Activated CD4-positive, alpha-beta T cell treated with anti-CD3 and anti-CD28 coated beads for 36 hours (primary cell): Measurements from ENCODE around the gene VAC14. TPM values are rescaled to one million over a fixed set of nuclear protein-coding genes. Genes with fewer than 3 reads are reported as not detected.
A peak's percentile ranks its signal among the peaks of the same experiment; 100 is the strongest.
"Not testable (repeated sequence)": the region's sequence is repeated elsewhere in the genome, so short reads cannot be mapped to it uniquely, and the experiment has no call there.

Experiments used
- ATAC-seq: fragments of 200-7000 bp; cut with Tn5 transposase; one replicate; pipeline ENCODE4 v1.10.0; 2021; ENCODE audit warnings: mild to moderate bottlenecking, moderate library complexity
- CTCF ChIA-PET: fragments of 350-600 bp; sonication (Branson Sonifier 250); formaldehyde crosslinking; loops from one replicate; lab custom pipeline; 2021; ENCODE audit warnings: antibody characterized with exemption; lab: Charles Lee
- POLR2A ChIA-PET: fragments of 350-600 bp; sonication (Branson Sonifier 250); formaldehyde crosslinking; loops from one replicate; lab custom pipeline; 2021; ENCODE audit warnings: antibody characterized with exemption, inconsistent platforms; lab: Charles Lee
- DNase-seq: peaks from one replicate; pipeline ENCODE4 v3.0.0-alpha.2; 2020
- H3K27ac Mint-ChIP-seq: one replicate; pipeline ENCODE4 v1.8.0; 2021; ENCODE audit warnings: mixed read lengths
- H3K27me3 Mint-ChIP-seq: one replicate; pipeline ENCODE4 v1.8.0; 2021; ENCODE audit warnings: mixed read lengths
- H3K36me3 Mint-ChIP-seq: one replicate; pipeline ENCODE4 v1.8.0; 2021; ENCODE audit warnings: low read depth, mixed read lengths
- H3K4me1 Mint-ChIP-seq: one replicate; pipeline ENCODE4 v1.8.0; 2021; ENCODE audit warnings: mixed read lengths
- H3K4me3 Mint-ChIP-seq: one replicate; pipeline ENCODE4 v1.8.0; 2021; ENCODE audit warnings: mild to moderate bottlenecking, moderate library complexity, mixed read lengths
- H3K9me3 Mint-ChIP-seq: one replicate; pipeline ENCODE4 v1.8.0; 2021; ENCODE audit warnings: low read depth, mixed read lengths
- intact Hi-C, 2 experiments: fragments of 100-400 bp; cut with DNase I in 1 of 2; cut with micrococcal nuclease in 1 of 2; formaldehyde crosslinking; loops; one replicate each; pipeline versions ENCODE4 v1.14.2 to v1.15.1; 2022 to 2024; cut with DNase I, micrococcal nuclease
- total RNA-seq, 2 experiments: library from RNA; stranded (reverse); gene quantifications; one replicate each; pipeline ENCODE4 v1.2.3, GENCODE V29; 2021

Gene VAC14
- total RNA-seq, 2 experiments from 2014 or later, result 24.8 to 26.2 TPM

- H3K4me3 Mint-ChIP-seq, result no peak overlapping the region
- no peaks in the 10 kb centered on the region for H3K27me3 Mint-ChIP-seq
- peaks cover 55% of the 10 kb centered on the region for H3K4me1 Mint-ChIP-seq
- ChIA-PET CTCF (interaction anchor here (0.5 to 1.6 kb wide), 2 partner anchors 28 to 455 kb away, joined by 3 to 5 read pairs; partner anchors contain the start of gene AARS1), POLR2A (no interaction called here)
- no peaks in the 10 kb centered on the region for H3K9me3 Mint-ChIP-seq
- no peak for DNase-seq
- intact Hi-C loops, result no loop called here
- H3K36me3 Mint-ChIP-seq, result peaks cover 31% of the 10 kb centered on the region
- H3K27ac Mint-ChIP-seq, result no peak overlapping the region
- ATAC-seq, result no peak
Measured at GRCh38 chr16:70743791-70744190, 57.2 kb downstream of the VAC14 start.

GRCh38 chr16:70742967-70743366 lies 58.0 kb downstream of the VAC14 start:
- CTCF ChIA-PET, H3K27me3 Mint-ChIP-seq, DNase-seq, H3K4me3 Mint-ChIP-seq, POLR2A ChIA-PET, H3K9me3 Mint-ChIP-seq, H3K27ac Mint-ChIP-seq, intact Hi-C loops, ATAC-seq: not testable (repeated sequence)
- peaks cover 28% of the 10 kb centered on the region for H3K36me3 Mint-ChIP-seq
- H3K4me1 Mint-ChIP-seq, result peaks cover 58% of the 10 kb centered on the region

- CTCF ChIA-PET, result interaction anchor here (0.6 kb wide), 1 partner anchor 310 kb away, joined by 3 read pairs; no protein-coding TSS in a partner anchor
- H3K27me3 Mint-ChIP-seq, result no peaks in the 10 kb centered on the region
- ATAC-seq, result no peak
Measured at GRCh38 chr16:70741783-70742125, 59.2 kb downstream of the VAC14 start.

GRCh38 chr16:70740914-70741782 lies 59.8 kb downstream of the VAC14 start:
- Mint-ChIP-seq H3K9me3 (no peaks in the 10 kb centered on the region), H3K4me1 (peaks cover 57% of the 10 kb centered on the region), H3K36me3 (peaks cover 27% of the 10 kb centered on the region), H3K4me3 (no peak overlapping the region), H3K27me3 (no peaks in the 10 kb centered on the region), H3K27ac (peak overlapping the region; percentile 76)
- ATAC-seq (no peak), DNase-seq (peak; percentile 62)
- POLR2A ChIA-PET, result no interaction called here
- CTCF ChIA-PET, result interaction anchor here (0.5 to 0.6 kb wide), 2 partner anchors 13 to 310 kb away, joined by 3 read pairs; no protein-coding TSS in a partner anchor
- intact Hi-C loops, result no loop called here

More at GRCh38 chr16:70741783-70742125, 59.2 kb downstream of the VAC14 start:
- Mint-ChIP-seq H3K4me1 (peaks cover 58% of the 10 kb centered on the region), H3K9me3 (no peaks in the 10 kb centered on the region), H3K36me3 (peaks cover 28% of the 10 kb centered on the region), H3K4me3 (no peak overlapping the region), H3K27ac (peak overlapping the region; percentile 76)
- intact Hi-C loops, result no loop called here
- POLR2A ChIA-PET, result no interaction called here
- no peak for DNase-seq

- H3K36me3 Mint-ChIP-seq, result peaks cover 24% of the 10 kb centered on the region
- H3K9me3 Mint-ChIP-seq, result no peaks in the 10 kb centered on the region
- peak overlapping the region; percentile 76 for H3K27ac Mint-ChIP-seq
- no peak overlapping the region for H3K4me3 Mint-ChIP-seq
- peaks cover 58% of the 10 kb centered on the region for H3K4me1 Mint-ChIP-seq
- no peak for DNase-seq
- ChIA-PET POLR2A (no interaction called here), CTCF (interaction anchor here (0.5 kb wide), 1 partner anchor 14 kb away, joined by 3 read pairs; no protein-coding TSS in a partner anchor)
- intact Hi-C loops, result no loop called here
- no peaks in the 10 kb centered on the region for H3K27me3 Mint-ChIP-seq
- no peak for ATAC-seq
Measured at GRCh38 chr16:70740174-70740913, 60.6 kb downstream of the VAC14 start.

DNA sequence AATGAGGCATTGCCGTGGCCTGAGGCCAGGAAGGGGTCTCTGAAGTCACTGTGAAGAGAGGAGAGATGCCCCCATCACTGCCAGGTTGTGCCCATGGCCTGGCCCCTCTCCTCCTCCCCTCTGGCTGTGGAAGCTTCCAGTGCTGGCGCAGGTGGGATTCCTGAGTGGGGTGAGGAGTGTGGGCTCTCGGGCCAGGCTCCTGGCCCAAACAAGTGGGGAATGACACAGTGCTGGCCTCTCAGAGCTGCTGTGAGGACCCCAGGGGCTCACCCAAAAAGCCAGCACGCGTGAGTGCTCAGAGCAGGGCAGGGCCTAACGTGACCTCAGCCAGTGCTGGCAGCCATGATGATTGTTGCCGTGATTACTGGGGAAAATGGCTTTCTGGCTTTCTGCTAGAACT lies 61.6 kb downstream of the VAC14 start:
- no peak for DNase-seq
- intact Hi-C loops, result loop anchor here (5.0 to 10.0 kb wide), 5 partner anchors 55 to 1982 kb away; partner anchors contain the start of genes COG4 (in 1 of the 2), DHX38 (in 1 of the 2), MTSS2 (in 1 of the 2) and SF3B3 (in 1 of the 2)
- Mint-ChIP-seq H3K27me3 (no peaks in the 10 kb centered on the region), H3K27ac (peak overlapping the region; percentile 80), H3K4me1 (peaks cover 60% of the 10 kb centered on the region), H3K9me3 (no peaks in the 10 kb centered on the region), H3K36me3 (peaks cover 22% of the 10 kb centered on the region), H3K4me3 (no peak overlapping the region)
- CTCF ChIA-PET, result interaction anchor here (1.0 to 2.5 kb wide), 3 partner anchors 13 to 29 kb away, joined by 3 to 8 read pairs (median 3); no protein-coding TSS in a partner anchor
- no peak for ATAC-seq
- POLR2A ChIA-PET, result interaction anchor here (0.7 to 2.4 kb wide), 2 partner anchors 12 to 62 kb away, joined by 3 to 8 read pairs; partner anchors contain the start of gene VAC14

DNA sequence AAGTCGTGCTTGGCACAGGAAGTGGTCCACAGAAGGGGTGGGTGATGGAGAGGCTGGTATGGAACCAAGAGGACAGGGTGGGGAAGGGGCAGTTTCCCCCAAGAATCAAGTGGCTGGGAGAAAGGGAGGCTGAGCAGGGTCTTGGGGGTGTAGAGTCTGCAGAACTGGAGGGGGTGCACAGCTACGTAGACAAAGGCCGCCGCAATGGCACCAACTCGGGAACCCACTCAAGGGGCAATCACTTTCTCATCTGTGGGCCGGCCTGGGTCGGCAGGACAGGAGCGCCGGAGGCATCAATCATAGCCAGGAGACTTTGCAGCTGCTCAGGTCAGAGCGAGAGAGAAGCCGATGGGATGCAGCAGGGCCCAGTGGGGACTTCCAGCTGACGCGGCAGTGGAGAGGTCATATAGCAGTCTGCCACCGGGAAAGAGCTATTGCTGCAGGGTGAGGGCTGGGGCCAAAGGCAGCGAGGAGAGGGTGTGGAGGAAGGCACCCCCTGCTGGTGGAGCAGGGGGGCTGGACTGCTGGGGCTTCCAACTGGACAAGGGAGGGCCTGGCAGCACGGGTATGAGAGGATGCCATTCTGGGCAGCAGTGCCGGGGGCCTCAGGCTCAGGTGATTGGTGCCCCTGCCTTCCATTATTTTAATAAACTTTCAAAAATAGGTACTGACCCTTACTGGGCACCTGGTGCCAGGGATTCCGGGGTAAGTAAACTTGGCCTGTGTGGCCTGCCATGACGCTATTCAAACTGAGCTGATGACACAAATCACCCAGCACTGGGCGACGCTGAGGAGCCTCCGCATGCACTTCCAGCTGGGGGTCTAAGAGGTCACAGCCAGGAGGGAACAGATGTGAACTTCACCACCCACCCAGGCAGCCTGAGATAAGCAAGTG lies 62.6 kb downstream of the VAC14 start:
- Mint-ChIP-seq H3K4me3 (peak overlapping the region; percentile 55), H3K27ac (peak overlapping the region; percentile 97), H3K36me3 (peaks cover 14% of the 10 kb centered on the region), H3K4me1 (peaks cover 60% of the 10 kb centered on the region), H3K27me3 (no peaks in the 10 kb centered on the region), H3K9me3 (no peaks in the 10 kb centered on the region)
- POLR2A ChIA-PET, result interaction anchor here (0.6 to 2.4 kb wide), 5 partner anchors 8 to 63 kb away, joined by 3 to 8 read pairs (median 4); partner anchors contain the start of gene VAC14
- intact Hi-C loops, result loop anchor here (1.0 to 10.0 kb wide), 6 partner anchors 54 to 1981 kb away; partner anchors contain the start of genes COG4 (in 1 of the 2), DHX38 (in 1 of the 2), MTSS2 (in 1 of the 2) and SF3B3 (in 1 of the 2)
- CTCF ChIA-PET, result interaction anchor here (0.6 to 2.5 kb wide), 7 partner anchors 14 to 545 kb away, joined by 3 to 9 read pairs (median 4); no protein-coding TSS in a partner anchor
- ATAC-seq, result peak; percentile 30
- peak; percentile 71 for DNase-seq

- peak; percentile 88 for ATAC-seq
- Mint-ChIP-seq H3K4me3 (peak overlapping the region; percentile 55), H3K4me1 (peaks cover 60% of the 10 kb centered on the region), H3K36me3 (peaks cover 7% of the 10 kb centered on the region), H3K27ac (peak overlapping the region; percentile 97), H3K27me3 (no peaks in the 10 kb centered on the region), H3K9me3 (no peaks in the 10 kb centered on the region)
- ChIA-PET POLR2A (interaction anchor here (0.6 to 2.4 kb wide), 5 partner anchors 9 to 219 kb away, joined by 3 to 8 read pairs (median 4); partner anchors contain the start of gene VAC14), CTCF (interaction anchor here (0.7 to 2.5 kb wide), 3 partner anchors 15 to 49 kb away, joined by 5 to 9 read pairs (median 8); no protein-coding TSS in a partner anchor)
- intact Hi-C loops, result loop anchor here (1.0 to 10.0 kb wide), 9 partner anchors 33 to 1980 kb away; partner anchors contain the start of genes COG4 (in 1 of the 2), DHX38 (in 1 of the 2), MTSS2 (in 1 of the 2) and SF3B3 (in 1 of the 2)
- peak; percentile 91 for DNase-seq
Measured at GRCh38 chr16:70737377-70738082, 63.4 kb downstream of the VAC14 start.

DNA sequence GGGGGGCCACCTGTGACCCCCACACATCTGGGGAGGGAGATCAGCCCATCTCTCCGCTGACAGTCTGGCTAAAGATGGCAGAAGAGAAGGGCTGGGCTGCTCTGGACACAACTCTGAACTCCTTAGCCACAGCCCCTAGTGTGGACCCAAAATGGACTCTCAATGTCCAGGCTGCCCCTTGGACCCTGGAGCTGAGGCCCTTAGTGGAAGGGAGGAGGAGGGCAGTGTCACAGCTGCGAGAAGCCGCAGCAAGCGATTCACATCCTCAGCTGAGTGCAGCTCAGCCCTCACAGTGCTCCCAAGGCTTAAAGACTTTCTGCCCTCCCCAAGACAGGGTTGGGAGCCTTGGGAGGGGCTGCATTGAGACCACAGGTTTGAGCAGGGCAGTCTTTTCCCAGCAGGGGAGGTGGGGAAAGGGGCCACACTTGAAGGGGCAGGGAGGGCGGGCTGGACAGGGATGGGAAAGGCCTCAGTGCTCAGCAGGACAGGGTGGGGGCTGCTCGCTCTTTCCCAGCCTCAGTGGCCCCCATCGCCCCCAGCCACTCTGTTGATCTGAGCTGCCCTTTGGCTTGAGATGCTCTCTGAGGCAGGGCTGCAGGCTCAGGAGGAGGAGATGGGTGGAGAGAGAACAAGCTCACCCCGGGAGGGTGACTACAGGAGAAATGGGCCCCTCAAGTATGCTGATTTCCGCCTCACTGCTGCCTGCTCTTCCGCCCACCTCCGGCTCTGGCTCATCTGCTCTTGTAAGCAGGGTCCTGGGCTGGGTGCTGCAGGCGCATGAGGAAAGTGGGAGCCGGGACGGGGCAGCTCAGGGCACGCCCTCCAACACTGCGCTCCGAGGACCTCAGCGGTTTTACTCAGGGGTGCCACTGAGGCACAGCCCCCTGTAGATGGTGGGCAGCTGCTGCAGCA lies 64.2 kb downstream of the VAC14 start:
- no peaks in the 10 kb centered on the region for H3K27me3 Mint-ChIP-seq
- peak overlapping the region; percentile 55 for H3K4me3 Mint-ChIP-seq
- ATAC-seq (peak; percentile 40), DNase-seq (peak; percentile 65)
- ChIA-PET POLR2A (interaction anchor here (1.5 to 2.4 kb wide), 2 partner anchors 10 to 64 kb away, joined by 4 to 8 read pairs; partner anchors contain the start of gene VAC14), CTCF (interaction anchor here (2.5 kb wide), 1 partner anchor 16 kb away, joined by 8 read pairs; no protein-coding TSS in a partner anchor)
- no peaks in the 10 kb centered on the region for H3K9me3 Mint-ChIP-seq
- peak overlapping the region; percentile 97 for H3K27ac Mint-ChIP-seq
- peaks cover 7% of the 10 kb centered on the region for H3K36me3 Mint-ChIP-seq
- peaks cover 60% of the 10 kb centered on the region for H3K4me1 Mint-ChIP-seq
- intact Hi-C loops, result loop anchor here (1.0 to 10.0 kb wide), 8 partner anchors 34 to 1979 kb away; partner anchors contain the start of genes COG4 (in 1 of the 2), DHX38 (in 1 of the 2), MTSS2 (in 1 of the 2) and SF3B3 (in 1 of the 2)
